H1 (cell line): ENCODE measurements around the gene CD34. TPM values are rescaled to one million over a fixed set of nuclear protein-coding genes. Genes with fewer than 3 reads are reported as not detected.

Experiments used
- CTCF ChIA-PET: fragments of 300-600 bp; sonication (Branson Sonifier 250); formaldehyde crosslinking; loops from one replicate; lab custom pipeline; 2021; ENCODE audit not compliant: partially characterized antibody; lab: Charles Lee
- POLR2A ChIA-PET: fragments of 300-600 bp; sonication (Branson Sonifier 250); formaldehyde crosslinking; loops from one replicate; lab custom pipeline; 2021; ENCODE audit warnings: inconsistent platforms; ENCODE audit not compliant: partially characterized antibody; lab: Charles Lee
- DNase-seq, 2 experiments: peaks; one replicate each; pipeline versions ENCODE4 v3.0.0 to v3.0.0-alpha.2; 2010 to 2022; ENCODE audit warnings: low spot score in 2 of 2, low read depth in 1 of 2, mixed read lengths in 1 of 2
- FAIRE-seq: peaks from 2 replicates; lab custom pipeline; 2011; peaks lifted over from hg19 to GRCh38; lab: Jason Lieb, UNC
- H2AFZ ChIP-seq: 2 replicates; pipeline ENCODE4 v1.8.1; 2012; ENCODE audit warnings: low read length, inconsistent platforms
- H2AK5ac ChIP-seq: 2 replicates; pipeline ENCODE4 v1.6.1; 2013; ENCODE audit warnings: low read depth, low read length
- H2BK120ac ChIP-seq: replicated peaks from 2 replicates; pipeline ENCODE3; 2013; ENCODE audit warnings: low read depth, low read length, inconsistent platforms
- H2BK12ac ChIP-seq: 2 replicates; pipeline ENCODE4 v1.6.1; 2013; ENCODE audit warnings: low read depth, low read length
- H2BK15ac ChIP-seq: 2 replicates; pipeline ENCODE4 v1.6.1; 2013; ENCODE audit warnings: low read length
- H2BK20ac ChIP-seq: 2 replicates; pipeline ENCODE4 v1.6.1; 2013; ENCODE audit warnings: low read length
- H2BK5ac ChIP-seq: 2 replicates; pipeline ENCODE4 v1.6.1; 2013; ENCODE audit warnings: low read depth, low read length
- H3K14ac ChIP-seq: 2 replicates; pipeline ENCODE4 v1.6.1; 2013; ENCODE audit warnings: inconsistent platforms; ENCODE audit not compliant: insufficient read length
- H3K18ac ChIP-seq: 2 replicates; pipeline ENCODE4 v1.6.1; 2013; ENCODE audit warnings: low read length; ENCODE audit errors: extremely low read depth
- H3K23ac ChIP-seq: 2 replicates; pipeline ENCODE4 v1.6.1; 2013; ENCODE audit warnings: inconsistent platforms; ENCODE audit not compliant: insufficient read length
- H3K23me2 ChIP-seq: 2 replicates; pipeline ENCODE4 v1.6.1; 2013; ENCODE audit warnings: low read depth, low read length
- H3K27ac ChIP-seq: 2 replicates; pipeline ENCODE4 v1.6.1; 2011; ENCODE audit warnings: low read depth, low read length, inconsistent platforms
- H3K27me3 ChIP-seq, 4 experiments: replicated peaks in 1 of 4; 1 replicate in 1 of 4; 2 replicates in 3 of 4; pipeline versions ENCODE4 v1.6.1 to v1.8.1; 2011 to 2013; ENCODE audit warnings: low read length in 3 of 4, mild to moderate bottlenecking in 3 of 4, inconsistent platforms in 2 of 4, mixed read lengths in 2 of 4, moderate library complexity in 1 of 4; ENCODE audit not compliant: control insufficient read depth in 3 of 4, insufficient read depth in 3 of 4; ENCODE audit errors: extremely low read depth in 1 of 4
- H3K36me3 ChIP-seq, 4 experiments: 2 replicates each; pipeline versions ENCODE4 v1.6.1 to v1.8.1; 2011 to 2013; ENCODE audit warnings: mild to moderate bottlenecking in 4 of 4, low read length in 3 of 4, moderate library complexity in 2 of 4, control low read depth in 1 of 4, inconsistent platforms in 1 of 4; ENCODE audit not compliant: insufficient read depth in 4 of 4, control insufficient read depth in 2 of 4
- H3K4ac ChIP-seq: replicated peaks from 2 replicates; pipeline ENCODE3; 2013; ENCODE audit warnings: low read length, low read depth, mixed read lengths, inconsistent platforms; ENCODE audit not compliant: insufficient read length
- H3K4me1 ChIP-seq, 4 experiments: replicated peaks in 1 of 4; 1 replicate in 1 of 4; 2 replicates in 3 of 4; pipeline versions ENCODE4 v1.6.1 to v1.8.1; 2011 to 2013; ENCODE audit warnings: low read length in 3 of 4, inconsistent platforms in 2 of 4, mixed read lengths in 1 of 4; ENCODE audit not compliant: insufficient read depth in 4 of 4, control insufficient read depth in 3 of 4
- H3K4me2 ChIP-seq, 2 experiments: 2 replicates each; pipeline versions ENCODE4 v1.6.1 to v1.8.1; 2011 to 2013; ENCODE audit warnings: low read depth in 2 of 2, low read length in 2 of 2, control low read depth in 1 of 2, inconsistent platforms in 1 of 2, mild to moderate bottlenecking in 1 of 2; ENCODE audit not compliant: insufficient read depth in 1 of 2
- H3K4me3 ChIP-seq, 4 experiments: fragments of 200-600, 300-600 bp in 1 of 4; sonication (generic), shearing (Covaris generic), sonication (Bioruptor Twin) in 1 of 4; 2 replicates each; pipeline versions ENCODE4 v1.5.1 to v1.8.1; 2011 to 2016; ENCODE audit warnings: low read length in 4 of 4, low read depth in 3 of 4, control low read depth in 2 of 4, inconsistent platforms in 2 of 4, mild to moderate bottlenecking in 2 of 4, mixed read lengths in 1 of 4, moderate library complexity in 1 of 4; ENCODE audit not compliant: insufficient read depth in 2 of 4; ENCODE audit errors: extremely low read depth in 1 of 4
- H3K56ac ChIP-seq: replicated peaks from 2 replicates; pipeline ENCODE3; 2013; ENCODE audit warnings: low read depth, mild to moderate bottlenecking, mixed read lengths, low read length, inconsistent platforms; ENCODE audit not compliant: insufficient read length
- H3K79me1 ChIP-seq: 2 replicates; pipeline ENCODE4 v1.6.1; 2013; ENCODE audit warnings: low read depth, low read length, control low read depth
- H3K79me2 ChIP-seq, 2 experiments: 2 replicates each; pipeline versions ENCODE4 v1.6.1 to v1.8.1; 2012 to 2013; ENCODE audit warnings: low read length in 2 of 2, mild to moderate bottlenecking in 2 of 2, inconsistent platforms in 1 of 2; ENCODE audit not compliant: insufficient read depth in 2 of 2, control insufficient read depth in 1 of 2
- H3K9ac ChIP-seq, 4 experiments: replicated peaks in 1 of 4; 1 replicate in 1 of 4; 2 replicates in 3 of 4; pipeline versions ENCODE4 v1.6.1 to v1.8.1; 2011 to 2013; ENCODE audit warnings: low read depth in 3 of 4, low read length in 3 of 4, control low read depth in 2 of 4, mild to moderate bottlenecking in 2 of 4, moderate library complexity in 2 of 4, inconsistent platforms in 1 of 4; ENCODE audit errors: extremely low read depth in 1 of 4
- H3K9me3 ChIP-seq, 2 experiments: 2 replicates each; pipeline versions ENCODE4 v1.6.1 to v1.8.1; 2012 to 2013; ENCODE audit warnings: mild to moderate bottlenecking in 2 of 2, moderate library complexity in 2 of 2, control low read depth in 1 of 2, inconsistent platforms in 1 of 2, low read depth in 1 of 2, low read length in 1 of 2, mixed read lengths in 1 of 2; ENCODE audit not compliant: insufficient read depth in 2 of 2
- H4K20me1 ChIP-seq, 2 experiments: replicated peaks in 1 of 2; 2 replicates each; pipeline versions ENCODE3 to v1.8.1; 2011 to 2013; ENCODE audit warnings: inconsistent platforms in 2 of 2, low read length in 2 of 2, mild to moderate bottlenecking in 1 of 2; ENCODE audit not compliant: insufficient read depth in 2 of 2, control insufficient read depth in 1 of 2
- H4K5ac ChIP-seq: 2 replicates; pipeline ENCODE4 v1.6.1; 2013; ENCODE audit warnings: low read length, low read depth, mixed read lengths, inconsistent platforms; ENCODE audit not compliant: insufficient read length
- H4K8ac ChIP-seq: 2 replicates; pipeline ENCODE4 v1.8.0; 2013; ENCODE audit warnings: mild to moderate bottlenecking, moderate library complexity, low read length, inconsistent platforms; ENCODE audit not compliant: insufficient read depth; ENCODE audit errors: extremely low read depth
- H4K91ac ChIP-seq: replicated peaks from 2 replicates; pipeline ENCODE3; 2013; ENCODE audit warnings: low read length, mixed read lengths, inconsistent platforms; ENCODE audit not compliant: insufficient read length
- BRCA1 ChIP-seq: IDR thresholded peaks from 2 replicates; pipeline ENCODE4 v1.6.1; 2012; ENCODE audit warnings: low read depth, low read length, improper control_type of control experiment
- POU5F1 ChIP-seq: IDR thresholded peaks from 2 replicates; pipeline ENCODE4 v1.6.1; 2011; ENCODE audit warnings: low read depth, mild to moderate bottlenecking, low read length, moderate library complexity
- WGBS, 2 experiments: shearing (Covaris generic) in 1 of 2; methylation state at CpG; one replicate each; pipeline versions ENCODE4 v1.1.6 to v1.1.7; 2013 to 2015; ENCODE audit warnings: low lambda C conversion rate in 2 of 2, mixed read lengths in 2 of 2, inconsistent platforms in 1 of 2, low coverage in 1 of 2, missing lambda C conversion rate in 1 of 2; ENCODE audit not compliant: insufficient replicate concordance in 2 of 2, insufficient coverage in 1 of 2, insufficient read length in 1 of 2; ENCODE audit errors: extremely low coverage in 1 of 2, missing lambda C conversion rate in 1 of 2; 5-methylcytosine and 5-hydroxymethylcytosine counted together
- polyA plus RNA-seq, 7 experiments: library from polyadenylated mRNA; depleted of rRNA in 3 of 7; stranded (reverse) in 5 of 7; unstranded in 2 of 7; fragments of >200 nt in 5 of 7; fragments of 200-250 nt in 2 of 7; gene quantifications; 1 replicate in 5 of 7; 2 replicates in 1 of 7; 4 replicates in 1 of 7; pipeline versions ENCODE4 v1.2.1 to v1.2.3, GENCODE V29; 2011 to 2013; ENCODE audit warnings: missing spikeins in 2 of 7, mixed read lengths in 2 of 7
- total RNA-seq: library from RNA; stranded (reverse); fragmentation: NEBNext Ultra II Directional; extraction: Animal tissue kit (Norgen Biotek cat#: 25700); gene quantifications from 2 replicates; pipeline ENCODE4 v1.2.1, GENCODE V29; 2021

The CD34 gene
- total and polyA plus RNA-seq, 2 of the 8 experiments (the other 6 are each of a cell fraction or from before 2014, with no cell fraction given): 0.39 to 0.54 TPM

DNA sequence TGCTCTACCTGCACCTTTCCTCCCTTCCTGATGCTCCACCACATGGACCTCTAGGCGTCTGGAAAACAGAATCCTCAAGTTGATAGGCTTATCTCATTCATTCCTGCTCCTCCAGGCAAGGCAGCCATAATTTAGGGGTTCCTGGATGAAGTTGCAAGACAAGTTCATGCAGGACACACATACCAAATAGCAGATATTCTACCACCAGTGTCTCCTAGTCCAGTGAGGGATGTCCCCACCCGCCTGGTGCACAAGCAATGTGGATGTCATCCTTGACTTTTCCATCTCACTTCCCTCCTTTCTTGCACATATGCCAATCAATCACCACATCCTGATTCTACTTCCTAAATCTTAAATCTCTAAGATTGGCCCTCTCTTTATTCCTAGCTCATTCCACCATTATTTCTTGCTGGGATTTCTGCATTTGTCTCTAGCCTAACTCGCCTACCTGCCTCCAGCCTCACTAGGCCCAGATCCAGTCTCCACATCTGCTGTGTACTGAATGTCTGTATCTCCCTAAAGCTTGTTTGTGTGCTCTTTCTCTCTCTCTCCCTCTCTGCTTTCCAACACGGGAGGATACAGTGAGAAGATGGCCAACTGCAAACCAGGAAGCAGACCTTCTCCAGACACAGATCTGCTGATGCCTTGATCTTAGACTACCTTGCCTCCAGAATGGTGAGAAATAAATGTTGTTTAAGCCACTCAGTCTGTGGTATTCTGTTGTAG lies 40.5 kb downstream of the CD34 start:
- Histone ChIP-seq H4K5ac (no peak overlapping the region), H3K9me3 (no peaks in the 10 kb centered on the region), H3K36me3 (no peaks in the 10 kb centered on the region), H3K4me2 (no peak overlapping the region), H3K4me3 (no peak overlapping the region), H4K20me1 (no peaks in the 10 kb centered on the region), H3K27me3 (peaks cover 0 to 23% (median 8%) of the 10 kb centered on the region in 4 experiments; a peak in 6 of 7 replicates), H3K4me1 (peaks cover 0 to 8% (median 5%) of the 10 kb centered on the region in 4 experiments; a peak in 6 of 7 replicates), H3K56ac (no peak overlapping the region), H3K23ac (no peak overlapping the region), H3K4ac (no peak overlapping the region), H3K14ac (no peak overlapping the region), H3K9ac (no peak overlapping the region), H2BK120ac (no peak overlapping the region), H2BK20ac (no peak overlapping the region), H3K79me2 (no peaks in the 10 kb centered on the region), H2AFZ (no peak overlapping the region), H2BK15ac (no peak overlapping the region), H3K23me2 (peaks cover 5% of the 10 kb centered on the region; the same call in 1 of the 2 replicates), H3K18ac (no peak overlapping the region), H2AK5ac (no peak overlapping the region), H2BK5ac (no peak overlapping the region), H2BK12ac (no peak overlapping the region), H4K91ac (no peak overlapping the region), H4K8ac (no peak overlapping the region), H3K79me1 (no peaks in the 10 kb centered on the region), H3K27ac (no peak overlapping the region)
- ChIA-PET CTCF (interaction anchor here (0.6 to 12.5 kb wide), 15 partner anchors 10 to 265 kb away, joined by 3 to 180 read pairs (median 6); no protein-coding TSS in a partner anchor), POLR2A (no interaction called here)
- DNase-seq (no peak), FAIRE-seq (no peak)
- 76% methylated on average over 4 of the region's 4 CpGs; no CpG with 5 or more reads in 1 of the 2 experiments for WGBS, 2 experiments
- no peak for TF ChIP-seq POU5F1
- TF ChIP-seq BRCA1: no peak
